Stimulated activated CD8-positive, alpha-beta memory T cell treated with anti-CD3 and anti-CD28 coated beads, Interleukin-4, amount 100 ng/mL, for 24 hours (primary cell): ENCODE measurements around the gene ST8SIA2.

ENCODE experiments used
- DNase-seq: peaks from one replicate; pipeline ENCODE4 v3.0.0-alpha.2; 2020; ENCODE audit warnings: low read depth

Gene ST8SIA2, protein sequence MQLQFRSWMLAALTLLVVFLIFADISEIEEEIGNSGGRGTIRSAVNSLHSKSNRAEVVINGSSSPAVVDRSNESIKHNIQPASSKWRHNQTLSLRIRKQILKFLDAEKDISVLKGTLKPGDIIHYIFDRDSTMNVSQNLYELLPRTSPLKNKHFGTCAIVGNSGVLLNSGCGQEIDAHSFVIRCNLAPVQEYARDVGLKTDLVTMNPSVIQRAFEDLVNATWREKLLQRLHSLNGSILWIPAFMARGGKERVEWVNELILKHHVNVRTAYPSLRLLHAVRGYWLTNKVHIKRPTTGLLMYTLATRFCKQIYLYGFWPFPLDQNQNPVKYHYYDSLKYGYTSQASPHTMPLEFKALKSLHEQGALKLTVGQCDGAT

GRCh38 chr15:92393071-92393979, at the start of gene ST8SIA2:
TSS of gene ST8SIA2 (plus strand) at chr15:92393881. CDS start at chr15:92394065, 184 bp downstream.
- no peak for DNase-seq

GRCh38 chr15:92343924-92344643, 49.6 kb upstream of the ST8SIA2 start:
- DNase-seq, result no peak

- no peak for DNase-seq
Observed at GRCh38 chr15:92346063-92346462, 47.6 kb upstream of the ST8SIA2 start.

DNA sequence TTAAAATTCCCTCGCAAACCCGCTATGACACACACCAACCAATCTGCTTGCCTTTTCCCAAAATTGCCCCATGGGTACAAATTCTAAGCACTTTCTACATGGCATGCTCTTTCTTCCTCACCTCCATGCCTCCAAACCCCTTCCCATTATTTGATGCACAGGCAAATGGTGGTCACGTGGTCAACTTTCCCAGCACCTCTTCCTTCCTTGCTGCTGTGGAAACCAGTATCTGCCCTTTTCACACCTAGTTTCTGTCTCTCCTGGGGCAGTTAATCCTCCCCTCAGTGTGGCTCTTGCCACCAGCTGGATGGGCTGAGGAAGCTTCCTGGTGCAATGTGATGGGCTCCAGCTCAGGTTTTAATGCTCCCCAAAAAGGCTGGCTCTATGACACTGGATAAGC, 38.4 kb upstream of the ST8SIA2 start:
- no peak for DNase-seq

DNA sequence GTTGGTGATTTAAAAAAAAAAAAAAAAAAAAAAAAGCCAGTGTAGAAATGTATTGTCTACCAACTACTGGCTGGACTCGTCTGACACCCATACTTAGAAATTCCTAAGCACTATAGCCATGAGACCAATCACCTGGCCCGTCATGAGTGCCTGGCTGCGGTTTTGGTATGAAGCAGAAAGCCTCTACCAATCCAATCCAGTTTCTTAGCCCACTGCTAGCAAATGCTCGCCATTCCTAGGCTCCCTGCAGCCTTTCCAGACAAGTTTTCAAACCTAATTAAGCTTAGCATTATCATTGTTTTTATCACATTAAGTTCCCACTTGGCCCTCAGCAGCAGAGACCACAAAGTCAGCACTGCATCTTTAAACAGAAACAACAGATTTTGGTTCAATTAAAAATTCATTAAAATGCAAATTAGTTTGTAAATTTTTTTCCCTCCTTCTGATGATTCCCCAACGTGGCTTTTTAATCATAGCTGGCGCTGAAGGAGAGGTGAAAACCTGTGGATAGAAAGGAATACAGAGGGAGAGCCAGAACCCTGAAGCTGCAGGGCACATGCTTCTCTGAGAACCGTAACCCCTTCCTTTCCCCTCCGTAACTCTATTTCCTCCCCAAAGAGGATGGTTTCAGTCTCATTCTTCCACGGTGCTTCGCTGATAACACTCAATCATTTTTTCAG, 32.2 kb upstream of the ST8SIA2 start:
- no peak for DNase-seq

GRCh38 chr15:92362001-92362350, 31.7 kb upstream of the ST8SIA2 start:
- no peak for DNase-seq

GRCh38 chr15:92365084-92365483, 28.6 kb upstream of the ST8SIA2 start:
- DNase-seq, result no peak

DNA sequence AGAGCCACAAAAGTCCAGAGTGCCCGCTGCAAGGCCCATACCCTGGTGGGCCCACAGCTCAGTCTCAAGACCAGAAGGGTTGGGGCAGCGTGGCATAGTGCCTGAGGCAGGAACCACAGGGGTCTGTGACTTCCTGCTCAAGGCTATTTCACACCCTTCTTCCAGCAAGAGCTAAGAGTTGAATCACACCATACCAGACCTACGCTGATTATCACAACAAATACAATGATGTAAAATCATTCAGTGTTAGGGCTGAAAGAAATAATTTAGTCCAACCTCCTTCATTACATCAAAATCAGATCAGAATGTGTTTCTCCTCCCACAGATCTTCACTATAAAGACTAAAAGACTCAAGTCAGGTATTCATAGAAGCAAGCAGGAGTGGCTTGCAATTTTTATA, 27.8 kb upstream of the ST8SIA2 start:
- no peak for DNase-seq

DNA sequence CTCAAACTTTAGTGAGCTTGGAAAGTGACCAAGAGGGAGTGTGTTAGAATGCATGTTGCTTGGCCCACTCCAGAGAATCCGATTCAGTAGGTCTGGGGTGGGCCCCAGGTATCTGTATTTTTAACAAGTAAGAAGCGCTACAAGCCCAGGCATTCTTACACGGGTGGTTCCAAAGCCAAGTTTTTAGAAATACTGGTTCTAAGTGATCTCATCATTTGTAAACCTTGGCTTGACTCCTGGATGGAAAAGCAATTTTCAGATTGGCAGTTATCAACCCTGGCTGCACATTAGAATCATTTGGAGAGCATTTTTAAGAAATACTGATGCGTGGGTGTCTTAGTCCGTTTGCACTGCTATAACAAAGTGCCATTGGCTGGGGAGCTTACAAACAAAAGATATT, 27.3 kb upstream of the ST8SIA2 start:
- DNase-seq, result no peak

DNA sequence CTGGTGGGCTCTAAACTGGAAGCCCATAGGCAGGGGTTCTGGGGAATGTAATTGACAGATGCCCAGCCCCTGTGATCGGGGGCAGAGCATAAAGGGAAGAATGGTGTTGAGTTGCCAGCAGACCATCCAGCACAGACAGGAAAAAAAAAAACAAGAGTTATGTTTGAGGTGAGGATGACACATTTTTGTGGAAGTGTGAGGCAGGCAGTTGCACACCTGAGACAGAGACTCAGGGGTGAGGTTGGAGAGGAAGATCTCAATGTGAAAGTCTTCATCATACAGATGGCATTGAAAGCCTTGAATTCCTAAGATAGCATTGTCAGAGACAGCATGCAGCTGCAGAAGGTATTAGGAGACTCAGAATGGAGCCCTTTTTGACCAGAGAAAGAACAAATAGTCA, 18.6 kb upstream of the ST8SIA2 start:
- no peak for DNase-seq

DNA sequence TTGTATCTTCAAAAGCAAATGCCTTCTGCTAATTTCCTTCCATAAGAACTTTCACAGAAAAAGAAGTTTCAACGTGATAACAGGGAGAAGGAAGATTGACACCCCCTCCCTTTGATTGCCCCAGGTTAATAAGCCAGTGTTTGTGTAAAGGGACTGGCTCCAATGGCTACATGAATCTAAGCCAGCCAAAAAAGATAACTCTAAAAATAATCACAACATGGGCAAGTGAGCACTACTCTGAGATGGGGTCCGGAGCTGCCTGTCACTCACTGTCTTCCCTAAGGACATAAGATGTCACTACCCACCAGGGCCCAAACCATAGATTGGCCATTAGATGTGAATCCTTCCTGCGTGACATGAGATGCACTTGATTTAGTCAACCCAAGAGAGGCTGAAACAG, 17.6 kb upstream of the ST8SIA2 start:
- DNase-seq, result no peak

GRCh38 chr15:92377083-92377789, 16.4 kb upstream of the ST8SIA2 start:
- no peak for DNase-seq

DNA sequence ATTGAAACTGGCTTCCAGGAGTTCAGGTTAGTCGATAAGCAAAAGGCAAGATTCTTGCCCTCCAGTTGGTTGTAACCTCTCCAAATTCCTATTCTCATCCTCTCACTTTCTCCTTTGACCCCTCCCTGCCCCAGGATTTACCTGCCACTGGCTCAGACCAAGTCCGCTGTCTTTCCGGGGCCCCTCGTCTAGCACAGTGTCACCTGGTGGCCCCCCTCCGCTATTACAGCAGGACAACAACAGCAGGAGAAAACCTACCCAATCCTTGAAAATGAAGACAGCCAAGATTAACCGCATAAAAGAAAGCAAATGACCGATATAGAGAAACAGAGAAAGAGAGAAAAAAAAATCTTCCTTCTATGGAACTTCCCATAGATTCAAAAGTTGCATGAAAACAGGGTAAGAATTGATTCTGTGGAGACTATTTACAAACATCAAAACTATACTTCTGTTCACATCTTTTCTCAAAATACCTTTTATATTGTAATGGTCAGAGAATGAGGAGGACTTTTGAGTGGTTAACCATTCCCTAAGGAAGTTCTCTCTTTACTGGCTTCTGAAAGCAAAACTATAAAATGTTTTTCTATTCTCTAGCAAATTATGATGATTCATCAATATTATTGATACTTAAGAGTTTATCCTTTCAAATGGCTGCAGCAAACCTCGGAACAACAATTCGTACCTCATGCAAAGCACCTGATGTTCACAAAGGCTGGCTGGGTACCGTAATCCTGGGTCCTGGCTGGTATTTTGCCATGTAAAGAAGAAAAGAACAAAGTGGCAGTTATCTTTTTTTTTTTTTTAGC, 10.0 kb upstream of the ST8SIA2 start:
- no peak for DNase-seq

DNA sequence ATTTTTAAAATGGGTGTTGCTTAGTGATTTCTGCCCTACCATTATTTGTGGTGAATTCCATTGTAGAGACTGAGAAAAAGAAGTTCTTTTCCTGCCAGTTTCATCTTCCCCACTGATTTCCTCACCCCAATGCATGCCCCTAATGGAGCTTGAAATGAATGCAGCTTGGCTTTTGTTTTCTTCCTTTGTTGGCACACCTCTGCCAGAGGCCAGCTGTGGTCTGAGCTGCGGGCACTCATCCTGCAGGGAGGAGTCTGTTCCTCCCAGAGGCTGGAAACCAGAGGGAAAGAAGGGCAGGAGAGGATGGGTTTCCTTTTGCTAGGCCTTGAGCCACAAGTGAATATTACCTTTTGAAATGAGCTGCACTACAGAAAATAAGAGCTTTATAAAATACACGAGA, 9.3 kb upstream of the ST8SIA2 start:
- no peak for DNase-seq

DNA sequence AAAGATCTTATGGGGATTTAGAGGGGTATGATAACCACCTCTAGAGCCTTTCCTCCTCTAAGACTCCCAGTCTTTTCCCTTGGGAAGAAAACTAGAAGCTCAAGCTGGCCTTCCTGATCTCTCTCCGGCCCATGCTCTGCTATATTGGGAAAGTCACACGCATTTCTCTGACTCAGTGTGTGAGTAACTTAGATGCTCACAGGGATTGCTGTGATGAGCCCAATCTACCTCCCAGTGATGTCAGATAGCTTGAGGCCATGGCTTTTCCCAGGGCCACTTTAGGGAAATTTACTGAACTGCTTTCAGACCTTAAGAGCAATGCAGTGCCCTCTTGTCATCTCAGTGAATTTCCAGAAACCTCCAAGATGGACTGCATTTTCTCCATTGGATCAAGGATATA, 8.6 kb upstream of the ST8SIA2 start:
- DNase-seq, result no peak

DNA sequence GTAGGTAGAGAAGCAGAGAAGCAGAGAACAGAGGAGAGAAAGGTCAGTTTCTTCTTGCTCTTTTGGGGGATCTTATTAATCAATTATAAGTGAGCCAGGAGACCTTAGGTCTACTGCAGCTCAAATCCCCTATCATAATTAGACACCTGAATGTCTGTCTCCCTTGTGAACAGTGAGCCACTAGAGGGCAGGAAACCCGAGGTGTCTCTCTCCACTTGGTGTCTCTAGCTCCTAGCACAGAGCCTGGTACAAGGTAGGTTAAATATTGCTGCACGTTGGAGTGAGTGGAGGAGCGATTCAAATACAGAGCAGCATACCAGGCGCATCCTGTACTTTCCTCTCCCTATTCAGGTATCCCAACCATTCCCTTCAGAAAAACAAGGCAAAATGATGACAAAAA, 2.0 kb upstream of the ST8SIA2 start:
- DNase-seq, result no peak

GRCh38 chr15:92392462-92392861, 1.2 kb upstream of the ST8SIA2 start:
- DNase-seq, result no peak

DNA sequence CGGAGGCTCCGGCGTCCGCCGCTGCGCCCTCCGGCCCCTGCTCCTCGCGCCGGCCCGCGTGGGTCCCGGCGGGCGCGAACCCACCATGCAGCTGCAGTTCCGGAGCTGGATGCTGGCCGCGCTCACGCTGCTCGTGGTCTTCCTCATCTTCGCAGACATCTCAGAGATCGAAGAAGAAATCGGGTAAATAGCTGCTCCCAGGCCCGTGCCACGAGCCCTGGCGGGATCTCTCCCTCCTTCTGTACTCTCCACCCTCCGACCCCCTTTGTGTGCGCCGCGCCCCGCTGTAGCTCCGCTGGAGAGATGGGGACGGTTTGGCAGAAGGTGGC, 263 bp downstream of the ST8SIA2 start:
- DNase-seq, result no peak

DNA sequence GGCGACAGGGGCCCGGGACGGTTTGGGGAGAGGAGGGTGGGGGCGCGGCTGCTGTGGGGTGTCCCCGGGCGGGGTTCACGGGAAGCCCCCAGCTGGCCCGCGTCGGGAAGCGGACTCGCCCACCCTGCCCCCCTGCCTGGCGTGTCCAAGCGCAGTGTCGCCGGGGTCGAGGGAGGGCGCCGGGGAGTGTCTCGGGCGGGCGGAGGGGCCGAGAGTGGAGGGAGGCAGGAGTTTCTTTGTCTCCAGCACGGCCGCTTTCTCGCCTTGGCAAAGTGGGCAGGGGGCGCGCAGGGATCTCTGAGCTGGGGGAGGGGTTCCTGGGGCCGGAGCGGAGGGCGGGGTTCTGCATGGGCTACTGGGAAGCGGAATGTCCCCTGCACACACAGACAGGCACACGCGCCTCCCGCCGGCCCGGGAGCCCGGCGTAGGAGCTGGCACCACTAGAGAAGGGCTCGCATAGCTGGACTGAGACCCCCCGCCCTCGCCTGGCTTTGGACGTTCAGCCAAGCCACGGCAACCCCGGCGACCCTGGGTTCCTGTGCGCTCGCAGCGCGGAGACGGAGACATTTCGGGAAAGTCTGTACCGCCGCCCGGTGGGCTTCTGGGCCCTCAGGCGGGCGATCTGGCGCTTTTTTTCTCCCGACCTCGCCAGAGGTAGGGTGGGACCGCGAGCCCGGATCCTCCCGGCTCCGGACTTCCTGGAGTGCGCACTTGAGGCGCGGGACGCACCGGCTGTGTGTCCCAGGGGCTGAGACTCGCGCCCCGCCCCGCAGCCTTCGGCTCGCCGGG, 822 bp downstream of the ST8SIA2 start:
- no peak for DNase-seq

DNA sequence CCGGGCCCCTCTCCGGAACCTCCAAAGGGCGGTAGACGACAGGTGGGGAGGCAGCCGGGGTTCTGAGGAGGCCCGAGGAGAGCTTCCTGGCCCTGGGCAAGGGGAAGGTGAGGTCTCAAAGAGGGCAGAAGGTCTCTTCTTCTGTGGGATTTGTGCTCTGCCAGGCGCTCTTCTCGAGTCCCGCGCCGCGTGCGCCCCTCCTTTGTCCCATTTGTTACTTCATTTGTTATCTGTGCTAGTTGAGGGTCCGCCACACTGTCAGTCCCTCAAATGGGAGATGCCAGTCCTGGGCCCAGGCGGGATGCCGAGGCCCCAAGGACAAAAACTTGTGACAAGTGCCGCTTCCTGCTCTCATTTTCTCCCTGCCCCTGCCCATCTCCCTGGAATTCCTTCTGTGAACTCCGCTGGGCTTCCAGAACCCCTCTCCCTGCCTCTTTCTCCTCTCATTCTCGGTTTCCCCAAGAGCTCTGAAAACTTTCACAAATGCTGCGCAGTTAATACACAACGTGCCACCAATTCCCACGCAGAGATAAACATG, 1.5 kb downstream of the ST8SIA2 start:
- no peak for DNase-seq
